GM12892 (cell line): ENCODE results near the gene DMBX1.

ENCODE experiments used
- POLR2A ChIP-seq: IDR thresholded peaks from 2 replicates; pipeline ENCODE4 v1.6.1; 2011; ENCODE audit warnings: low read depth, low read length, control low read depth
- POLR2AphosphoS5 ChIP-seq: IDR thresholded peaks from 2 replicates; pipeline ENCODE4 v1.6.1; 2011; ENCODE audit warnings: low read depth, low read length, control low read depth

DNA sequence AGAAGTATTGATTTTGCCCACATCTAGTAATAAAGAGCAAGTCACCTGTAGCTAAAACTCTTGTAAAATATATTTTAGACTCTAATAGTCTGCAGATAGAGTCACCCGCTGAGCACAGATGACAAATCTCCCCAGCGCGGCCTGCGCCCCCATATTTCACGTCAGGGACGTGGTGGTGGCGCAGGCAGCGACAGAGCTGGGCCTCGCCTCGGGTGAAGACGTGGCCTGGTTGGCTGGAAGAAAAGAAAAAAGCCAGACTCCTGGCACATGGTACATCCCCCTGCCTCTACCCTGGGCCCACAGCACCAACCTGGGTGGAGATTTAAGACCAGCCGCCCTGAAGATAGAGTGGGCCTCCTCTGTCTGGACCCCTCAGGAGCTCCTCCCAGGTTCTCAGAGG lies 6.0 kb upstream of the DMBX1 start:
- no peak for TF ChIP-seq POLR2AphosphoS5
- no peak for TF ChIP-seq POLR2A
